ENCODE measurements around the gene MYCBP2. TPM values are rescaled to one million over a fixed set of nuclear protein-coding genes. Genes with fewer than 3 reads are reported as not detected.

MYCBP2 gene
- total RNA-seq, 1 experiment from 2014 or later, result 22.0 TPM

- peaks cover 7% of the 10 kb centered on the region for H3K4me1 Mint-ChIP-seq (ENCODE audit: low read depth, unreplicated experiment)
- H3K9me3 Mint-ChIP-seq (ENCODE audit: low read depth, unreplicated experiment), result no peaks in the 10 kb centered on the region
- peaks cover 5% of the 10 kb centered on the region for H3K36me3 Mint-ChIP-seq (ENCODE audit: insufficient read depth, unreplicated experiment)
- H3K4me3 Mint-ChIP-seq (ENCODE audit: low read depth, unreplicated experiment), result no peak overlapping the region
- CTCF ChIA-PET, result interaction anchor here (0.6 to 0.7 kb wide), 2 partner anchors 26 to 96 kb away, joined by 3 to 8 read pairs; no protein-coding TSS in a partner anchor
- no peak for DNase-seq
- intact Hi-C loops (cut with micrococcal nuclease; ENCODE audit: unreplicated experiment), result no loop called here
- H3K27me3 Mint-ChIP-seq (ENCODE audit: unreplicated experiment), result no peaks in the 10 kb centered on the region
- no peak overlapping the region for H3K27ac Mint-ChIP-seq (ENCODE audit: unreplicated experiment)
- no peak for TF ChIP-seq CTCF (IDR thresholded peaks at IDR 0.05; ENCODE audit: unreplicated experiment)
- no TSS peak for BruUV-seq (replicated peaks)
Measured at GRCh38 chr13:77056382-77056781, 270.5 kb downstream of the MYCBP2 start.

- no peak for TF ChIP-seq CTCF (IDR thresholded peaks at IDR 0.05; ENCODE audit: unreplicated experiment)
- H3K27ac Mint-ChIP-seq (ENCODE audit: unreplicated experiment), result no peak overlapping the region
- peaks cover 7% of the 10 kb centered on the region for H3K4me1 Mint-ChIP-seq (ENCODE audit: low read depth, unreplicated experiment)
- H3K27me3 Mint-ChIP-seq (ENCODE audit: unreplicated experiment), result no peaks in the 10 kb centered on the region
- peaks cover 5% of the 10 kb centered on the region for H3K36me3 Mint-ChIP-seq (ENCODE audit: insufficient read depth, unreplicated experiment)
- H3K9me3 Mint-ChIP-seq (ENCODE audit: low read depth, unreplicated experiment), result no peaks in the 10 kb centered on the region
- no TSS peak for BruUV-seq (replicated peaks)
- CTCF ChIA-PET, result interaction anchor here (0.6 kb wide), 1 partner anchor 28 kb away, joined by 4 read pairs; no protein-coding TSS in a partner anchor
- intact Hi-C loops (cut with micrococcal nuclease; ENCODE audit: unreplicated experiment), result no loop called here
- DNase-seq, result no peak
- no peak overlapping the region for H3K4me3 Mint-ChIP-seq (ENCODE audit: low read depth, unreplicated experiment)
Measured at GRCh38 chr13:77055158-77055557, 271.7 kb downstream of the MYCBP2 start.

GRCh38 chr13:77053192-77053591, 273.7 kb downstream of the MYCBP2 start:
- Mint-ChIP-seq H3K4me1 (ENCODE audit: low read depth, unreplicated experiment) (peaks cover 7% of the 10 kb centered on the region), H3K27ac (ENCODE audit: unreplicated experiment) (no peak overlapping the region), H3K9me3 (ENCODE audit: low read depth, unreplicated experiment) (no peaks in the 10 kb centered on the region), H3K36me3 (ENCODE audit: insufficient read depth, unreplicated experiment) (peaks cover 5% of the 10 kb centered on the region), H3K4me3 (ENCODE audit: low read depth, unreplicated experiment) (no peak overlapping the region), H3K27me3 (ENCODE audit: unreplicated experiment) (no peaks in the 10 kb centered on the region)
- intact Hi-C loops (cut with micrococcal nuclease; ENCODE audit: unreplicated experiment), result no loop called here
- no peak for TF ChIP-seq CTCF (IDR thresholded peaks at IDR 0.05; ENCODE audit: unreplicated experiment)
- no TSS peak for BruUV-seq (replicated peaks)
- CTCF ChIA-PET, result interaction anchor here (0.6 kb wide), 1 partner anchor 28 kb away, joined by 3 read pairs; no protein-coding TSS in a partner anchor
- no peak for DNase-seq

- BruUV-seq (replicated peaks), result no TSS peak
- TF ChIP-seq CTCF (IDR thresholded peaks at IDR 0.05; ENCODE audit: unreplicated experiment), result no peak
- CTCF ChIA-PET, result no interaction called here
- intact Hi-C loops (cut with micrococcal nuclease; ENCODE audit: unreplicated experiment), result no loop called here
- no peak for DNase-seq
- Mint-ChIP-seq H3K9me3 (ENCODE audit: low read depth, unreplicated experiment) (no peaks in the 10 kb centered on the region), H3K27ac (ENCODE audit: unreplicated experiment) (no peak overlapping the region), H3K27me3 (ENCODE audit: unreplicated experiment) (no peaks in the 10 kb centered on the region), H3K4me3 (ENCODE audit: low read depth, unreplicated experiment) (no peak overlapping the region), H3K4me1 (ENCODE audit: low read depth, unreplicated experiment) (no peaks in the 10 kb centered on the region), H3K36me3 (ENCODE audit: insufficient read depth, unreplicated experiment) (peaks cover under 1% of the 10 kb centered on the region)
Measured at GRCh38 chr13:77048681-77049080, 278.2 kb downstream of the MYCBP2 start.

All from Calu3 (cell line).